SK-N-SH (cell line): ENCODE results near the gene OR10H5. TPM values are rescaled to one million over a fixed set of nuclear protein-coding genes. Genes with fewer than 3 reads are reported as not detected.

Experiments
- CTCF ChIA-PET: fragments of 300-600, 350-600 bp; formaldehyde crosslinking; extraction: SDS; loops from one replicate; lab custom pipeline; 2021; lab: Yijun Ruan, JAX
- POLR2A ChIA-PET: fragments of 350-600 bp; sonication (Branson Sonifier 250); formaldehyde crosslinking; extraction: SDS; loops from one replicate; lab custom pipeline; 2020; ENCODE audit warnings: antibody characterized with exemption, inconsistent platforms; lab: Yijun Ruan, JAX
- DNase-seq: peaks from one replicate; pipeline ENCODE4 v3.0.0; 2012
- H2AFZ ChIP-seq: fragments of 200-600 bp; sonication (generic); 2 replicates; pipeline ENCODE4 v1.8.1; 2016; ENCODE audit warnings: antibody characterized with exemption, mild to moderate bottlenecking, low read depth
- H3F3A ChIP-seq: fragments of 200-600 bp; sonication (generic); replicated peaks from 2 replicates; pipeline ENCODE3; 2016; ENCODE audit warnings: antibody characterized with exemption, mild to moderate bottlenecking; ENCODE audit not compliant: insufficient read depth
- H3K27ac ChIP-seq, 2 experiments: fragments of 200-500 bp in 1 of 2; fragments of 200-600 bp in 1 of 2; sonication (Bioruptor generic) in 1 of 2; sonication (generic), shearing (Covaris generic) in 1 of 2; 2 replicates each; pipeline versions ENCODE4 v1.5.1 to v1.6.1; 2014 to 2016; ENCODE audit warnings: low read depth in 2 of 2, inconsistent platforms in 1 of 2, low read length in 1 of 2, mild to moderate bottlenecking in 1 of 2, mixed read lengths in 1 of 2
- H3K27me3 ChIP-seq: fragments of 200-600 bp; sonication (generic), shearing (Covaris generic); 2 replicates; pipeline ENCODE4 v1.6.1; 2016; ENCODE audit warnings: mixed run types; ENCODE audit not compliant: insufficient read depth
- H3K36me3 ChIP-seq, 2 experiments: fragments of 200-500 bp in 1 of 2; fragments of 200-600 bp in 1 of 2; sonication (Bioruptor generic) in 1 of 2; sonication (generic) in 1 of 2; replicated peaks in 1 of 2; 2 replicates each; pipeline versions ENCODE3 to v1.5.1; 2014 to 2016; ENCODE audit warnings: low read length in 1 of 2, mild to moderate bottlenecking in 1 of 2; ENCODE audit not compliant: insufficient read depth in 2 of 2, control insufficient read depth in 1 of 2
- H3K4me1 ChIP-seq, 2 experiments: fragments of 200-500 bp in 1 of 2; fragments of 200-600 bp in 1 of 2; sonication (Bioruptor generic) in 1 of 2; sonication (generic), shearing (Covaris generic) in 1 of 2; 2 replicates each; pipeline versions ENCODE4 v1.5.1 to v1.6.1; 2014 to 2016; ENCODE audit warnings: low read depth in 1 of 2, low read length in 1 of 2, mixed run types in 1 of 2; ENCODE audit not compliant: insufficient read depth in 2 of 2, control insufficient read depth in 1 of 2
- H3K4me2 ChIP-seq: fragments of 200-600 bp; sonication (generic), shearing (Covaris generic); 2 replicates; pipeline ENCODE4 v1.6.1; 2017; ENCODE audit warnings: mixed run types
- H3K4me3 ChIP-seq, 2 experiments: fragments of 200-500 bp in 1 of 2; fragments of 200-600 bp in 1 of 2; sonication (Bioruptor generic) in 1 of 2; sonication (generic), shearing (Covaris generic) in 1 of 2; 2 replicates each; pipeline versions ENCODE4 v1.5.1 to v1.8.1; 2014 to 2016; ENCODE audit warnings: low read depth in 2 of 2, inconsistent platforms in 1 of 2, low read length in 1 of 2, mild to moderate bottlenecking in 1 of 2, mixed read lengths in 1 of 2, moderate library complexity in 1 of 2
- H3K79me2 ChIP-seq: fragments of 200-600 bp; sonication (generic); 2 replicates; pipeline ENCODE4 v1.8.1; 2017; ENCODE audit warnings: mild to moderate bottlenecking; ENCODE audit not compliant: insufficient read depth
- H3K9ac ChIP-seq: fragments of 200-600 bp; sonication (generic); 2 replicates; pipeline ENCODE4 v1.6.1; 2017; ENCODE audit warnings: mixed run types
- H3K9me2 ChIP-seq: fragments of 200-600 bp; sonication (generic); 2 replicates; pipeline ENCODE4 v1.6.1; 2017; ENCODE audit warnings: mixed run types
- H3K9me3 ChIP-seq: fragments of 200-600 bp; sonication (generic); 2 replicates; pipeline ENCODE4 v1.6.1; 2017; ENCODE audit warnings: mixed run types, mild to moderate bottlenecking, moderate library complexity
- H4K20me1 ChIP-seq: fragments of 200-600 bp; sonication (generic); 2 replicates; pipeline ENCODE4 v1.6.1; 2017; ENCODE audit warnings: mild to moderate bottlenecking, mixed run types; ENCODE audit not compliant: insufficient read depth
- EP300 ChIP-seq, 2 experiments: IDR thresholded peaks; 2 replicates each; pipeline versions ENCODE4 v1.4.0 to v1.6.1; 2012; ENCODE audit warnings: borderline replicate concordance in 1 of 2, low read depth in 1 of 2, low read length in 1 of 2
- EZH2phosphoT487 ChIP-seq: fragments of 200-600 bp; sonication (generic); IDR thresholded peaks from 2 replicates; pipeline ENCODE4 v1.6.1; 2017; ENCODE audit warnings: low read depth, mixed run types, mild to moderate bottlenecking, antibody characterized with exemption, moderate library complexity, borderline replicate concordance
- FOSL2 ChIP-seq: IDR thresholded peaks from 2 replicates; pipeline ENCODE4 v1.4.0; 2012; ENCODE audit warnings: low read depth, mild to moderate bottlenecking, moderate library complexity, borderline replicate concordance
- GABPA ChIP-seq: IDR thresholded peaks from 2 replicates; pipeline ENCODE4 v1.4.0; 2012; ENCODE audit warnings: low read depth, mild to moderate bottlenecking
- GATA2 ChIP-seq: sonication (generic); formaldehyde crosslinking; IDR thresholded peaks from 2 replicates; pipeline ENCODE4 v1.5.0; 2020; ENCODE audit warnings: mild to moderate bottlenecking, missing genetic modification reagents
- JUND ChIP-seq: IDR thresholded peaks from 2 replicates; pipeline ENCODE4 v1.4.0; 2012
- MXI1 ChIP-seq: IDR thresholded peaks from 2 replicates; pipeline ENCODE4 v1.6.1; 2012; ENCODE audit warnings: mild to moderate bottlenecking, low read depth, low read length, improper control_type of control experiment
- RCOR1 ChIP-seq: fragments of 150-350 bp; IDR thresholded peaks from 2 replicates; pipeline ENCODE4 v1.6.1; 2017; ENCODE audit warnings: antibody characterized with exemption, low read length
- RXRA ChIP-seq: IDR thresholded peaks from 2 replicates; pipeline ENCODE4 v1.4.0; 2012; ENCODE audit warnings: low read depth, mild to moderate bottlenecking, borderline replicate concordance
- SIN3A ChIP-seq: IDR thresholded peaks from 2 replicates; pipeline ENCODE4 v1.6.1; 2012; ENCODE audit warnings: low read depth, mild to moderate bottlenecking, low read length, moderate library complexity, borderline replicate concordance
- TCF12 ChIP-seq: IDR thresholded peaks from 2 replicates; pipeline ENCODE4 v1.4.0; 2012
- TEAD4 ChIP-seq: IDR thresholded peaks from 2 replicates; pipeline ENCODE4 v1.4.0; 2012; ENCODE audit warnings: mild to moderate bottlenecking, borderline replicate concordance; ENCODE audit not compliant: insufficient read depth
- USF2 ChIP-seq: fragments of 150-350 bp; IDR thresholded peaks from 2 replicates; pipeline ENCODE4 v1.6.1; 2017; ENCODE audit warnings: antibody characterized with exemption, low read length, low read depth, borderline replicate concordance
- ZBTB33 ChIP-seq: IDR thresholded peaks from 2 replicates; pipeline ENCODE4 v1.4.0; 2012; ENCODE audit warnings: low read depth, borderline replicate concordance
- WGBS: methylation state at CpG from one replicate; pipeline ENCODE4 v1.1.6; 2017; ENCODE audit warnings: low lambda C conversion rate; 5-methylcytosine and 5-hydroxymethylcytosine counted together
- polyA plus RNA-seq, 3 experiments: library from polyadenylated mRNA; depleted of rRNA; stranded (reverse); fragments of >200 nt; gene quantifications; 2 replicates each; pipeline ENCODE4 v1.2.3, GENCODE V29; 2012

Gene OR10H5
- polyA plus RNA-seq, 1 of the 3 experiments (the other 2 are of a cell fraction): not detected

GRCh38 chr19:15740785-15741184 lies 46.7 kb upstream of the OR10H5 start:
- 1% methylated on average over 1 of the region's 1 CpG for WGBS
- TF ChIP-seq SIN3A (no peak), RXRA (no peak), TCF12 (no peak), FOSL2 (no peak), MXI1 (no peak), JUND (no peak), GATA2 (CRISPR knock-in tag) (no peak), ZBTB33 (no peak)
- no peak for DNase-seq
- Histone ChIP-seq H3K4me1 (no peaks in the 10 kb centered on the region), H3K4me3 (no peak overlapping the region), H4K20me1 (no peaks in the 10 kb centered on the region), H3K4me2 (no peak overlapping the region), H3K36me3 (no peaks in the 10 kb centered on the region), H3K27ac (no peak overlapping the region), H3K9me2 (no peaks in the 10 kb centered on the region), H3K9ac (no peak overlapping the region), H3F3A (no peaks in the 10 kb centered on the region), H3K9me3 (no peaks in the 10 kb centered on the region), H3K79me2 (no peaks in the 10 kb centered on the region), H3K27me3 (no peaks in the 10 kb centered on the region), H2AFZ (no peak overlapping the region)
- ChIA-PET POLR2A (no interaction called here), CTCF (no interaction called here)

GRCh38 chr19:15748239-15748638 lies 39.2 kb upstream of the OR10H5 start:
- Histone ChIP-seq H3F3A (no peaks in the 10 kb centered on the region), H3K9me2 (no peaks in the 10 kb centered on the region), H2AFZ (no peak overlapping the region), H3K79me2 (no peaks in the 10 kb centered on the region), H3K36me3 (no peaks in the 10 kb centered on the region), H3K4me2 (no peak overlapping the region), H3K4me1 (no peaks in the 10 kb centered on the region), H3K27me3 (no peaks in the 10 kb centered on the region), H3K27ac (no peak overlapping the region), H3K9ac (no peak overlapping the region), H3K4me3 (no peak overlapping the region), H4K20me1 (no peaks in the 10 kb centered on the region), H3K9me3 (no peaks in the 10 kb centered on the region)
- ChIA-PET CTCF (no interaction called here), POLR2A (no interaction called here)
- TF ChIP-seq USF2 (no peak), RXRA (no peak), TEAD4 (no peak), EZH2phosphoT487 (no peak), RCOR1 (no peak), GABPA (no peak), EP300 (IDR thresholded peaks at IDR 0.05; ENCODE audit: borderline replicate concordance in 1 of 2, low read depth in 1 of 2, low read length in 1 of 2) (no peak)
- WGBS: 3% methylated on average over 2 of the region's 2 CpGs
- DNase-seq: no peak
